Sigmoid colon (tissue), 7 donors: ENCODE measurements around the gene PRKD2. TPM values are rescaled to one million over a fixed set of nuclear protein-coding genes. Genes with fewer than 3 reads are reported as not detected.

Experiments
- DNase-seq: peaks from one replicate; pipeline ENCODE4 v3.0.0-alpha.2; 2019
- H3K27ac ChIP-seq, 4 donors: fragments of 200-600 bp; sonication (generic); one replicate each; pipeline ENCODE4 v1.5.1; 2016 to 2019; ENCODE audit warnings: mild to moderate bottlenecking in 1 of 4
- H3K27me3 ChIP-seq, 3 donors: fragments of 200-600 bp; sonication (generic); one replicate each; pipeline ENCODE4 v1.5.1; 2019; ENCODE audit warnings: mild to moderate bottlenecking in 1 of 3
- H3K36me3 ChIP-seq, 4 donors: fragments of 200-600 bp; sonication (generic); one replicate each; pipeline ENCODE4 v1.5.1; 2016 to 2019
- H3K4me1 ChIP-seq, 4 donors: fragments of 200-600 bp; sonication (generic); one replicate each; pipeline ENCODE4 v1.5.1; 2017 to 2019
- H3K4me3 ChIP-seq, 4 donors: fragments of 200-600 bp; sonication (generic); one replicate each; pipeline ENCODE4 v1.5.1; 2017 to 2019; ENCODE audit warnings: mild to moderate bottlenecking in 2 of 4, moderate library complexity in 1 of 4
- H3K9me3 ChIP-seq, 4 donors: fragments of 200-600 bp in 3 of 4; sonication (generic) in 3 of 4; one replicate each; pipeline versions ENCODE4 v1.5.1 to v1.6.1; 2013 to 2019
- EP300 ChIP-seq, 4 donors: sonication (generic); formaldehyde crosslinking; IDR thresholded peaks; one replicate each; pipeline ENCODE4 v1.6.1; 2017; ENCODE audit warnings: antibody characterized with exemption in 4 of 4
- POLR2A ChIP-seq, 2 donors: fragments of 450-650 bp; IDR thresholded peaks; one replicate each; pipeline ENCODE4 v1.6.1; 2016; ENCODE audit warnings: antibody characterized with exemption in 2 of 2, mild to moderate bottlenecking in 2 of 2, moderate library complexity in 2 of 2
- POLR2AphosphoS5 ChIP-seq, 4 donors: sonication (generic); formaldehyde crosslinking; IDR thresholded peaks; one replicate each; pipeline ENCODE4 v1.6.1; 2017; ENCODE audit warnings: antibody characterized with exemption in 4 of 4
- WGBS, 2 donors: extraction: QIAGEN DNeasy Blood & Tissue Kit; methylation state at CpG; one replicate each; pipeline ENCODE4 v1.1.7; 2013; 5-methylcytosine and 5-hydroxymethylcytosine counted together
- intact Hi-C: fragments of 100-400 bp; cut with DNase I; formaldehyde crosslinking; loops from one replicate; pipeline ENCODE4 v1.15.1; 2023
- polyA plus RNA-seq, 3 donors: library from polyadenylated mRNA; stranded (reverse); fragments of 200-250 nt; gene quantifications; one replicate each; pipeline ENCODE4 v1.2.3, GENCODE V29; 2013
- total RNA-seq, 4 donors: library from RNA; depleted of rRNA; stranded (reverse); fragments of >200 nt; gene quantifications; one replicate each; pipeline ENCODE4 v1.1.0, GENCODE V29; 2016
- TF ChIP-seq, protein P1 (sequence below), 4 experiments: fragments of 450-650 bp in 3 of 4; fragments of 200-600 bp in 1 of 4; IDR thresholded peaks; one replicate each; pipeline ENCODE4 v1.5.1; 2016 to 2019; ENCODE audit warnings: antibody characterized with exemption in 4 of 4, mild to moderate bottlenecking in 3 of 4, moderate library complexity in 2 of 4
- donor health status: healthy with polysubstance abuse.
- donor health status: Bipolar disorder and iron deficiency.
- donor health status: healthy.

The PRKD2 gene
- total and polyA plus RNA-seq, 7 donors: 14.7 to 51.7 (median 18.6) TPM

DNA sequence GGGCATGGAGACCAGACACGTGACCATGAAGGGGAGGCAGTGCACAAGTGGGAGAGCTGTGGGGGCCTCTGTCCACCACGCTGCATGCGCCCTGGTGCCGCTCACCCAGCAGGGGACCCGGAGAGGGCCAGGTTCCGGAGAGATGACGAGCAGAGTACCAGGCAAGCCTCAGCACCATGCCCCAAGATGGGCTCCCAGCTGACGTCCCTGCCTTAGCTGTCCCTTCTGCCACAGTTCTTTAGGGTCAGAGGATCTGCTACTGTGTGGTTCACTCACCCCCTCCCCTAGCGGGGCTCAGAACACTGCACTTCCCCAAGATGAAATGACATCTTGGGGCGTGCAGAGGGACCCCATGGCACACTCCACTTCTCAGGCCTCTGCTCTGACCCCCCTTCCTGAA lies 9.6 kb upstream of the PRKD2 start:
- DNase-seq: peak; percentile 63
- 91 to 94% methylated on average over 10 of the region's 10 CpGs for WGBS, 2 donors
- Histone ChIP-seq H3K27me3 (no peaks in the 10 kb centered on the region), H3K27ac (no peak overlapping the region), H3K4me1 (peaks cover 0 to 19% (median 13%) of the 10 kb centered on the region in 4 donors), H3K36me3 (peaks cover 63 to 97% (median 88%) of the 10 kb centered on the region in 4 donors), H3K4me3 (no peak overlapping the region), H3K9me3 (no peaks in the 10 kb centered on the region)
- TF ChIP-seq POLR2A (IDR thresholded peaks at IDR 0.05) (no peak), POLR2AphosphoS5 (IDR thresholded peaks at IDR 0.05) (no peak)
- intact Hi-C loops: no loop called here

DNA sequence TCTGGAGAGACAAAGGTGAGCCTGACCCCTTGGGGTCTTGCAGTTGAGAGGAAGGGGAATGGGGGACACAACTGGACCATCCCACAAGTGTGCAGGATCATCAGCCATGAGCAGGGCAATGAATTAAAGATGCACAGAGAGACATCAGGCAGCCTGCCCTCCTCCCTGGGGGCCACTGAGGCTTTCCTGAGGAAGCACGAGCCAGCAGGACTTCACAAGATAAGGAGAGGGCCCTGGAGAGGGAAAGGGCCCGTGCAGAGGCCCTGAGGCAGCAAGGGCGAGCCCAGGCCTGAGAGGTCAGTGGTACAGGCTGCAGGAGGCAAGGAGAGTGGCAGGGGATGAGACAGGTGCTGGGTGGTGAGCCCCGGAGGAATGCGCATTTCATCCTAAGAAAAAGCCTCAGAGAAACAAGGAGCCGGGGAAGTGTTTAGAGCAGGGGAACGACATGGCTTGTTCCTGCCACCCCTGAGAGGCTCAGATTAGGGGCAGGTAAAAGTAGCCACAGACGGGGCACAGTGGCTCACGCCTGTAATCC lies 9.0 kb upstream of the PRKD2 start:
- Histone ChIP-seq H3K4me3 (no peak overlapping the region), H3K4me1 (peaks cover 0 to 19% (median 13%) of the 10 kb centered on the region in 4 donors), H3K27ac (no peak overlapping the region), H3K36me3 (peaks cover 59 to 97% (median 88%) of the 10 kb centered on the region in 4 donors), H3K27me3 (no peaks in the 10 kb centered on the region), H3K9me3 (no peaks in the 10 kb centered on the region)
- DNase-seq: no peak
- intact Hi-C loops: no loop called here
- 89 to 91% methylated on average over 9 of the region's 9 CpGs for WGBS, 2 donors
- no peak for TF ChIP-seq POLR2AphosphoS5 (IDR thresholded peaks at IDR 0.05)
- TF ChIP-seq, protein P1, sequence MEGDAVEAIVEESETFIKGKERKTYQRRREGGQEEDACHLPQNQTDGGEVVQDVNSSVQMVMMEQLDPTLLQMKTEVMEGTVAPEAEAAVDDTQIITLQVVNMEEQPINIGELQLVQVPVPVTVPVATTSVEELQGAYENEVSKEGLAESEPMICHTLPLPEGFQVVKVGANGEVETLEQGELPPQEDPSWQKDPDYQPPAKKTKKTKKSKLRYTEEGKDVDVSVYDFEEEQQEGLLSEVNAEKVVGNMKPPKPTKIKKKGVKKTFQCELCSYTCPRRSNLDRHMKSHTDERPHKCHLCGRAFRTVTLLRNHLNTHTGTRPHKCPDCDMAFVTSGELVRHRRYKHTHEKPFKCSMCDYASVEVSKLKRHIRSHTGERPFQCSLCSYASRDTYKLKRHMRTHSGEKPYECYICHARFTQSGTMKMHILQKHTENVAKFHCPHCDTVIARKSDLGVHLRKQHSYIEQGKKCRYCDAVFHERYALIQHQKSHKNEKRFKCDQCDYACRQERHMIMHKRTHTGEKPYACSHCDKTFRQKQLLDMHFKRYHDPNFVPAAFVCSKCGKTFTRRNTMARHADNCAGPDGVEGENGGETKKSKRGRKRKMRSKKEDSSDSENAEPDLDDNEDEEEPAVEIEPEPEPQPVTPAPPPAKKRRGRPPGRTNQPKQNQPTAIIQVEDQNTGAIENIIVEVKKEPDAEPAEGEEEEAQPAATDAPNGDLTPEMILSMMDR (IDR thresholded peaks at IDR 0.05): no peak
- no peak for TF ChIP-seq EP300 (IDR thresholded peaks at IDR 0.05)
- no peak for TF ChIP-seq POLR2A (IDR thresholded peaks at IDR 0.05)

DNA sequence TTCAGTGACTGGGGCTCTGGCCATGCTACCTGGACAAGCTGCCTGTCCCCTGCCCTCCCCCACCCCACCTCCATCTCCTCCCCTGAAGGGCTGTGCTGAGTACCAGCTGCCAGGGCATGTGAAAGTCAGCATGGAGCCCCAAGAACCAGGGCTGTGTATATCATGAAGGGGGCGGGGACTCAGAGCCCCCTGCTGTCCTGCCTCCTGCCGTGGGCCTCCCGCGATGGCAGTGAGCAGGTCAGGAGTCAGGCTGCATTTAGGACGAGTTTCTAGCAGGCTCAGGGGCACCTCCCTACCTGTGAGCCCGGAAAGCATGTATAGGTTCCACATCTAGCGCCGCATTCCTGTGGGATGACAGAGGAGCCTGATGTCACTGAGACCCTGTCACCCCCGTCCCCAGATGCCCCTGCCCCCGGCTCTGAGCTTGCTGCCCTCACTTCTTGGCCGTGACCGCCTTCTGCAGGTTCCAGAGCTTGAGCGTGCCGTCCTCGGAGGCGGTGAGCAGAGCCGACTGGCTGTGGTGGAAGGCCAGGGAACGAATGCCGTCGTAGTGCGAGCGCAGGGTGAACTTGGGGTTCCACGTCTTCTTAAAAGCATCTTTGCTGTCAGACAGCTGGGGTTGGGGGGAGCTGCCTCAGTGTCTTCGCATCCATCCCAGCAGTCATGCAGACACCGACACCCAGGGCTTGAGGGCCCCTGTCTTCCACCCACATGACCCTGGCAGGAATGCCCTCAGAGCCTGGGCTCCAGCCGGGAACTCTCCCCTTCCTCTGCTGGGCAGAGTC lies 8.3 kb upstream of the PRKD2 start:
- Histone ChIP-seq H3K4me1 (peaks cover 0 to 19% (median 13%) of the 10 kb centered on the region in 4 donors), H3K27me3 (no peaks in the 10 kb centered on the region), H3K27ac (no peak overlapping the region), H3K36me3 (peaks cover 53 to 97% (median 87%) of the 10 kb centered on the region in 4 donors), H3K9me3 (no peaks in the 10 kb centered on the region), H3K4me3 (no peak overlapping the region)
- TF ChIP-seq, protein P1 (IDR thresholded peaks at IDR 0.05): no peak
- 94 to 95% methylated on average over 26 of the region's 26 CpGs for WGBS, 2 donors
- intact Hi-C loops: no loop called here
- no peak for DNase-seq

DNA sequence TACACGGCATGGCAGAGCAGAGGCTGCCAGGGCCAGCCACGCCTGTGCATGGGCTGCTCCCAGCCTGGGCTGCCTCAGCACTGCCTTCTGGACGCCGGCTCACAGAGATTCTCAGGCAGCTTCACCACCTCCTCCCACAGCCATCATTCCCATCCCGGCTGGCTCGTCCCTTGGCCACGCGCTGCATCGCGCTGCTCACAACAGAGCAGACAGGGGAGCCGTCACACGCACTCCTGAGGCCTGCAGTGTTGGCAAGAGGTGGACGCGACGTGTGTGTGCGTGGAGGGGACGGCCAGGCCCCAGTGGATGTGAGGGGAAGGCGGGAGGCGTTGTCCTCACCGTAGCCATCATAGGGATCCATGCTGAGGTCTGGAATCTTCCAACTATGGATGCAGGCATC lies 7.6 kb upstream of the PRKD2 start:
- 86 to 91% methylated on average over 20 of the region's 20 CpGs for WGBS, 2 donors
- intact Hi-C loops: no loop called here

DNA sequence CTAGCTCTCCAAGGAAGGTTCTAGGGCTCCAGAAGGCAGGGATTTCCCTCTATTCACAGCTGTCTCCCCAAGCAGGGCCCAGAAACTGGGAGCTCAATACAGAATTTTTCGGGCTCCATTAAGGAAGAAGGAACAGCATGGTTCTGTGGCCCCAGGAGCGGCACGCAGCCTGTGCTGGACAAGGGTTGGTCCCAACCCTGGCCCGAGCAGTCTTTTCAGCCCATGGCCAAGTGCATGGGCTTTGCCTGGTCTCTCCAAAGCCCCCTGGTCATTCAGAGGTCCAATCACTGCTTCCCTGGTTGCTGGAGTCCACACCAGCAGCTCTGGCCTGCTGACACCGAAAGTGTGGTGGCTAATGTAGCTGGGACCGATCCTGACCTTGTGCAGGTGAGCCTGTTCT lies 6.6 kb upstream of the PRKD2 start:
- Histone ChIP-seq H3K4me1 (peaks cover 0 to 9% (median 2%) of the 10 kb centered on the region in 4 donors), H3K4me3 (no peak overlapping the region), H3K27me3 (no peaks in the 10 kb centered on the region), H3K9me3 (no peaks in the 10 kb centered on the region), H3K36me3 (peaks cover 46 to 85% (median 79%) of the 10 kb centered on the region in 4 donors), H3K27ac (no peak overlapping the region)
- no peak for TF ChIP-seq POLR2A (IDR thresholded peaks at IDR 0.05)
- TF ChIP-seq, protein P1 (IDR thresholded peaks at IDR 0.05): no peak
- TF ChIP-seq POLR2AphosphoS5 (IDR thresholded peaks at IDR 0.05): no peak
- no peak for TF ChIP-seq EP300 (IDR thresholded peaks at IDR 0.05)
- 96% methylated on average over 6 of the region's 6 CpGs for WGBS, 2 donors
- intact Hi-C loops: no loop called here
- no peak for DNase-seq

More for the DNA sequence above, 7.6 kb upstream of the PRKD2 start:
- Histone ChIP-seq H3K27ac (no peak overlapping the region), H3K4me3 (no peak overlapping the region), H3K27me3 (no peaks in the 10 kb centered on the region), H3K4me1 (peaks cover 0 to 19% (median 11%) of the 10 kb centered on the region in 4 donors), H3K36me3 (peaks cover 46 to 93% (median 84%) of the 10 kb centered on the region in 4 donors), H3K9me3 (no peaks in the 10 kb centered on the region)
- TF ChIP-seq, protein P1 (IDR thresholded peaks at IDR 0.05): no peak
- TF ChIP-seq EP300 (IDR thresholded peaks at IDR 0.05): no peak
- TF ChIP-seq POLR2A (IDR thresholded peaks at IDR 0.05): no peak
- no peak for TF ChIP-seq POLR2AphosphoS5 (IDR thresholded peaks at IDR 0.05)
- no peak for DNase-seq
